GM18873 (cell line): ENCODE data around the gene CYP4F3.
"Not testable (repeated sequence)": the region's sequence is repeated elsewhere in the genome, so short reads cannot be mapped to it uniquely, and the experiment has no call there.

Experiments
- ATAC-seq: cut with Tn5 transposase; IDR thresholded peaks from one replicate; pipeline ENCODE4 v1.9.1; 2021; ENCODE audit warnings: mild to moderate bottlenecking, moderate library complexity, moderate number of reproducible peaks; ENCODE audit not compliant: unreplicated experiment, low FRiP score

Gene CYP4F3, protein sequence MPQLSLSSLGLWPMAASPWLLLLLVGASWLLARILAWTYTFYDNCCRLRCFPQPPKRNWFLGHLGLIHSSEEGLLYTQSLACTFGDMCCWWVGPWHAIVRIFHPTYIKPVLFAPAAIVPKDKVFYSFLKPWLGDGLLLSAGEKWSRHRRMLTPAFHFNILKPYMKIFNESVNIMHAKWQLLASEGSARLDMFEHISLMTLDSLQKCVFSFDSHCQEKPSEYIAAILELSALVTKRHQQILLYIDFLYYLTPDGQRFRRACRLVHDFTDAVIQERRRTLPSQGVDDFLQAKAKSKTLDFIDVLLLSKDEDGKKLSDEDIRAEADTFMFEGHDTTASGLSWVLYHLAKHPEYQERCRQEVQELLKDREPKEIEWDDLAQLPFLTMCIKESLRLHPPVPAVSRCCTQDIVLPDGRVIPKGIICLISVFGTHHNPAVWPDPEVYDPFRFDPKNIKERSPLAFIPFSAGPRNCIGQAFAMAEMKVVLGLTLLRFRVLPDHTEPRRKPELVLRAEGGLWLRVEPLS

DNA sequence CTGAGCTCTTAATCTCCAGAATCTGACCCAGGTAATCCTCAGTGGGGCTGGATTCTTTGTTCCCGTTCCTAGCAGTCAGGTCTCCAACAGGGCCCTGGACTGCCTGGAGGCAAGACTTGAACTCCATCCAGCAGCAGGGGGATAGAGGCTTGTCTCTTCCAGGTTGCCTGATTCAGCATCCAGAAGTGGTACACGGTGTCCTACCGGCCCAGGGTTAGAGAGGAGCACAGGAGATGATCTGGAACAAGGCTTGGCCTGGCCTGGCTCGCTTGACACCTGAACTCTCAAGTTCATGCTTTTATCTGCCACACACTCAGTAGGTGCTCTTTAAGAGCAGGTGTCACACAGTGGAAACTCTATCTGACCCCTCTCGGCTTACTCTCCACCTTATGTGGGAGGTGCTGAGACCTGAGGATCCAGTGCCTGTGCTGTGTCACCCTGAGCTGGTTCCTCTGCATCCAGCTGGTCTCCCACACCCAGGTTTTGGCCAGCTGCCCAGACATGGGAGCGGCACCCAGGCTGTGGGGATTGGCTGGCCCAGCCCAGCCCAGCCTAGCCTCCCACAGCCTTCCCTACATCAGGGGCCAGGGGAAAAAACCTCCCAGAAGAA lies at the start of gene CYP4F3:
Gene CYP4F3, plus strand, starts transcription at position 604 of the 610 bp plus-strand sequence. CDS start 519 bp downstream, outside the sequence.
- no peak for ATAC-seq

- ATAC-seq = no peak
Observed at GRCh38 chr19:15591796-15592195, 48.9 kb upstream of the CYP4F3 start.

DNA sequence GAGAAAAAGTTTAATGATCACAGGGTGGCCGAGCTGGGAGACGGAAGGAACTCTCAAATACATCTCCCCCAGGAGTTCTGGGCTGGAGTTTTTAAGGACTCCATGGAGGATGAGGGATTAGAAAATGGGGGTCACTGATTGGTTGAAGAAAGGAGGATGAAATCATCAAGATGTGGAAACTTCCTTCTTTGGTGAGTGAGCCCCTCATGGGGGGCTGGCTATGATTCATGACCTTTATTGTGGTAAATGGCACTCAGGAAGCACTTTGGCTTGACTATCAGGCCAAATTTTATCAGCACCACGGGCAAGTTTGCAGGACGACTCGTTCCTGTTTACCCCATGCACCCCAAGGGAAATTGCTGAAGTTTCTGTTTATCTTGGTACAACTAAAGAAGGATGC lies 48.2 kb upstream of the CYP4F3 start:
- ATAC-seq = not testable (repeated sequence)

DNA sequence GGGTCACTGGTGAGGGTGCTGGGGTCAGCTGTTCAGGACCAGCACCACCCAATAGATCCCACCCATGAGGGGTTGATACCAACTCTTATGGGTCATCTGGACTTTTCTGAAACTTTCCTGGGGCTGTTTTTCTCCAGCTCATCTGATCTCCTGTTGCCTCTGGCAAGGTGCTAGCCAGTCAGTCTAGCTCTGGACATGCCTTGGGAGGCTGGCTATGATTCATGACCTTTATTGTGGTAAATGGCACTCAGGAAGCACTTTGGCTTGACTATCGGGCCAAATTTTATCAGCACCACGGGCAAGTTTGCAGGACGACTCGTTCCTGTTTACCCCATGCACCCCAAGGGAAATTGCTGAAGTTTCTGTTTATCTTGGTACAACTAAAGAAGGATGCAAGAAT lies 46.9 kb upstream of the CYP4F3 start:
- not testable (repeated sequence) for ATAC-seq

DNA sequence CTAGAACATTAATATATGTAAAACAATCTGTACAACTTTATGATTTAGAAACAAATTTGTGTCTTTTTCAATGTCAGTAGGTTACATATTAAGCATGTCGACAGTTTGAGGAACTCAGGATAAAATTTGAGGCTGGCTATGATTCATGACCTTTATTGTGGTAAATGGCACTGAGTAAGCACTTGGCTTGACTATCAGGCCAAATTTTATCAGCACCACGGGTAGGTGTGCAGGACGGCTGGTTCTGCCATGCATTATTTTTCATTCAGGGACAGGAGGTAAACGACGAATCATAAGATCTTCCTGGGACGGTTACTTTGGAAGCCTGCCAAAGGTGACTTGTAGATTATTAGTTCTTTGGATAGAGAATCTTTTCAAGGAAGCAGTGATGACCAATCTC lies 45.6 kb upstream of the CYP4F3 start:
- no peak for ATAC-seq

DNA sequence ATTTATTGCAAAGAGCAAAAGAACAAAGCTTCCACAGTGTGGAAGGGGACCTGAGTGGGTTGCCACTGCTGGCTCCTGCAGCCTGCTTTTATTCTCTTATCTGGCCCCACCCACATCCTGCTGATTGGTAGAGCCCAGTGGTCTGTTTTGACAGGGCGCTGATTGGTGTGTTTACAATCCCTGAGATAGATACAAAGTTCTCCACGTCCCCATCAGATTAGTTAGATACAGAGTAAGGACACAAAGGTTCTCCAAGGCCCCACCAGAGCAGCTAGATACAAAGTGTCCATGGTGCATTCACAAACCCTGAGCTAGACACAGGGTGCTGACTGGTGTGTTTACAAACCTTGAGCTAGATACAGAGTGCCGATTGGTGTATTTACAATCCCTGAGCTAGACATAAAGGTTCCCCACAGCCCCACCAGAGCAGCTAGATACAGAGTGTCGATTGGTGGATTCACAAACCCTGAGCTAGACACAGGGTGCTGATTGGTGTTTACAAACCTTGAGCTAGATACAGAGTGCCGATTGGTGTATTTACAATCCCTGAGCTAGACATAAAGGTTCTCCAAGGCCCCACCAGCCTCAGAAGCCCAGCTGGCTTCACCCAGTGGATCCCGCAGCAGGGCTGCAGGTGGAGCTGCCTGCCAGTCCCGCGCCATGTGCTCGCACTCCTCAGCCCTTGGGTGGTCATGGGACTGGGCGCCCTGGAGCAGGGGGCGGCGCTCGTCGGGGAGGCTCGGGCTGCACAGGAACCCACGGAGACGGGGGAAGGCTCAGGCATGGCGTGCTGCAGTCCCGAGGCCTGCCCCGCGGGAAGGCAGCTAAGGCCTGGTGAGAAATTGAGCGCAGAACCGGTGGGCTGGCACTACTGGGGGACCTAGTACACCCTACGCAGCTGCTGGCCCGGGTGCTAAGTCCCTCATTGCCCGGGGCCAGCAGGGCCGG lies 32.4 kb upstream of the CYP4F3 start:
- not testable (repeated sequence) for ATAC-seq

- ATAC-seq = no peak
Observed at GRCh38 chr19:15609261-15609660, 31.4 kb upstream of the CYP4F3 start.

GRCh38 chr19:15612342-15612741 lies 28.4 kb upstream of the CYP4F3 start:
- ATAC-seq = no peak

- ATAC-seq = no peak
Observed at GRCh38 chr19:15613338-15613737, 27.4 kb upstream of the CYP4F3 start.

GRCh38 chr19:15614507-15615379 lies 26.0 kb upstream of the CYP4F3 start, which contains the start of gene CYP4F8:
Gene CYP4F8 (plus strand): TSS chr19:15615218. CDS start chr19:15615617, 399 bp downstream.
- ATAC-seq = no peak

DNA sequence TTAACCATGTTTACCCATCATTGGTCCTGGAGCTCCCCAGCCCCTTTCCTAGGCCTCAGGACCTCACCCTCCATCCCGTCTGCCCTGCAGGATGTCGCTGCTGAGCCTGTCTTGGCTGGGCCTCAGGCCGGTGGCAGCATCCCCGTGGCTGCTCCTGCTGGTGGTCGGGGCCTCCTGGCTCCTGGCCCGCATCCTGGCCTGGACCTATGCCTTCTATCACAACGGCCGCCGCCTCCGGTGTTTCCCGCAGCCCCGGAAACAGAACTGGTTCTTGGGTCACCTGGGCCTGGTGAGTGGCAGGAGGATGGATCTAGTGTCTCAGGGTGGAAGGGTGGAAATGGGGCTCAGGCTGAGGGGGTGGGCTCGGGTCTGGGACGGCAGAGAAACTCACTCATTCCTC lies 25.2 kb upstream of the CYP4F3 start:
- no peak for ATAC-seq

DNA sequence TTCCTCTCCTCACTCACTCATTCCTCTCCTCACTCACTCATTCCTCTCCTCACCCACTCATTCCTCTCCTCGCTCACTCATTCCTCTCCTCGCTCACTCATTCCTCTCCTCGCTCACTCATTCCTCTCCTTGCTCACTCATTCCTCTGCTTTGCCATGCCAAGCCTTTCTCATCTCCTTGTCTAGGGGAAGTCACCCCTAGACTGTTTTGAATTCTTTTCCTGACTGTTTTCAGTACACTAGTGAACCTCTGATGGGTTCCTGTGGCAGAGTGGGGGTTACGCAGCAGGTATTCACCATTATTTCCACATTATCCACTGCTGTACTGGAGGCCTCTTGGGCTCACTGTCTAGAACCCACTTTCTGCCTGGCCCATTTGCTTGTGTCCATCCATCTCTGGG lies 24.5 kb upstream of the CYP4F3 start:
- ATAC-seq = no peak

- ATAC-seq = no peak
Observed at GRCh38 chr19:15616627-15617270, 23.9 kb upstream of the CYP4F3 start.

- no peak for ATAC-seq
Observed at GRCh38 chr19:15618321-15618720, 22.4 kb upstream of the CYP4F3 start.

DNA sequence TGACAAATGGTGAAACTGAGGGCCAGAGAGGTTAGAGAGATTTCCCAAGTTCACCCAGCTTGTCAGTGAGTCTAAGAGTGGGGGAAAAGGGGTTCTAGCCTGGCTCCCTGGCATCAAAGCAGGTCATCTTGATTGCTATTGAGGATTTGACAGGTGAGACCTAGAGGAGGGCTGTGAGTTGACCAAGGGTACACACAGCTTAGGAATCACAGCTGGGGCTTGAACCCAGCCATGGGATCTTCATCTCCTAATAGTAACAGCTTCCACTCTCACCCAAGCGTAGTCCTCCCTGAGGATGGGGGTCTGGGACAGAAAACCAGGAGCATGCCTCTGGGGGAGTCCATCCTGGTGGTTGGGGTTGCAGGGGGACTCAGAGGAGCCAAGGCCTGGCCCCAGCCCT lies 18.9 kb upstream of the CYP4F3 start:
- no peak for ATAC-seq

- ATAC-seq = no peak
Observed at GRCh38 chr19:15622991-15623390, 17.7 kb upstream of the CYP4F3 start.

DNA sequence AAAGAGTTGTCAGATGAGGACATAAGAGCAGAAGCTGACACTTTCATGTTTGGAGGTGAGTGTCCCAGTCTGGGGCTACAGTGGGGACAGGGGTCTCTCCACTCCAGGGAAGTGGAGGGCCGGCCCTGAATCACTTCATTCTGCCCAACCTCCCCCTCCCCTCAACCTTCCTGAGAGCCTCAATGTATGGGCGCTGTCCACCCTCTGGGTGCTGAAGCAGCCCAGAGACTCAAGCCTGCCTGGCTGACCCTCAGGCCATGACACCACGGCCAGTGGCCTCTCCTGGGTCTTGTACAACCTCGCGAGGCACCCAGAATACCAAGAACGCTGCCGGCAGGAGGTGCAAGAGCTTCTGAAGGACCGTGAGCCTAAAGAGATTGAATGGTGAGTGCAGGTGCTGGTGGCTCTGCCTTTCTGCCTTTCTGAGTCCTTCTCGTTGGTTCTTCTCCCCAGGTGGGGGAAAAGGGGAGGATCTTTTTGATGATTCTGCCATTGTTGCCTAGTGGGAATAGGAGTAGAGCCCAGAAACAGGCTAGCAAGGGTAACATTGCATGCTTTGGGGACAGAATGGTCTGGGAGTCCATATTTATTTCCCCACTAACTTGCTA lies 16.9 kb upstream of the CYP4F3 start:
- no peak for ATAC-seq

- no peak for ATAC-seq
Observed at GRCh38 chr19:15628236-15629002, 12.3 kb upstream of the CYP4F3 start.
